Subcutaneous adipose tissue (tissue), 4 donors: ENCODE results near the gene TEKT1. TPM values are rescaled to one million over a fixed set of nuclear protein-coding genes. Genes with fewer than 3 reads are reported as not detected.

Experiments
- total RNA-seq, 4 donors: library from RNA; depleted of rRNA; stranded (reverse); fragments of >200 nt; gene quantifications; one replicate each; pipeline ENCODE4 v1.1.0, GENCODE V29; 2016
- TF ChIP-seq, protein P1 (sequence below): fragments of 450-650 bp; IDR thresholded peaks from one replicate; pipeline ENCODE4 v1.5.1; 2016; ENCODE audit warnings: low read depth, mild to moderate bottlenecking, control low read depth, antibody characterized with exemption, moderate library complexity

TEKT1 gene
- total RNA-seq = not detected

DNA sequence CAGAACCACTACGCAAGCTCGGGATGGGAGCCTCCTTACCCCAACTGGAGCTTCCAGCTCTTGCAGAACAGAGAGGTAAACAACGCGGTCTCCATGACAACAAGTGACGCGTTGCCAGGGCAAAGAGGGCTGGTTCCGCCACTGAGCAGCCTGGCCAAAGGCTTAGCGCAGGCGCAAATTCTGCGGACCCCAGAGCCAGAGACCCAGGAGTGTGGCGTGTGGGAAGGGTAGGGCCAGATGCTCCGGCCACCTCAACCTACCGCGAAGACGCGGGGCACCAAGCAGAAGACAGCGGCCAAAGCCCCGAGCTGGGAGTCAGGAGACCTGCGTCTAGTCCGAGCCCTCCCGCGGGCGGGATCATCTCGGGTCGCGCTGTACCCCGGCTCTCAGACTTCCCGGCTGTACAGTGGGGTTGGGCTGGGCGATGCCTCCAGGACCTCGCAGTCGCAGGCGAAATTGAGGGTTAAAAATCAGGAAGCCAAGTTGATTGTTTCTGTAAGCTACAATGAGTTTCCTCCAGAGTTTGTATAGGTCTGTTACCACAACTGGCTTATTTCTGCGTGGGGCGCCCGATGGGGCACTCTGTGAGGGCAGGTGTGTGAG lies at the start of gene TEKT1:
Gene TEKT1 (minus strand): TSS at position 69 of the 603 bp plus-strand sequence. CDS start 1,353 bp downstream, outside the sequence.
- TF ChIP-seq, protein P1, sequence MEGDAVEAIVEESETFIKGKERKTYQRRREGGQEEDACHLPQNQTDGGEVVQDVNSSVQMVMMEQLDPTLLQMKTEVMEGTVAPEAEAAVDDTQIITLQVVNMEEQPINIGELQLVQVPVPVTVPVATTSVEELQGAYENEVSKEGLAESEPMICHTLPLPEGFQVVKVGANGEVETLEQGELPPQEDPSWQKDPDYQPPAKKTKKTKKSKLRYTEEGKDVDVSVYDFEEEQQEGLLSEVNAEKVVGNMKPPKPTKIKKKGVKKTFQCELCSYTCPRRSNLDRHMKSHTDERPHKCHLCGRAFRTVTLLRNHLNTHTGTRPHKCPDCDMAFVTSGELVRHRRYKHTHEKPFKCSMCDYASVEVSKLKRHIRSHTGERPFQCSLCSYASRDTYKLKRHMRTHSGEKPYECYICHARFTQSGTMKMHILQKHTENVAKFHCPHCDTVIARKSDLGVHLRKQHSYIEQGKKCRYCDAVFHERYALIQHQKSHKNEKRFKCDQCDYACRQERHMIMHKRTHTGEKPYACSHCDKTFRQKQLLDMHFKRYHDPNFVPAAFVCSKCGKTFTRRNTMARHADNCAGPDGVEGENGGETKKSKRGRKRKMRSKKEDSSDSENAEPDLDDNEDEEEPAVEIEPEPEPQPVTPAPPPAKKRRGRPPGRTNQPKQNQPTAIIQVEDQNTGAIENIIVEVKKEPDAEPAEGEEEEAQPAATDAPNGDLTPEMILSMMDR = no peak

DNA sequence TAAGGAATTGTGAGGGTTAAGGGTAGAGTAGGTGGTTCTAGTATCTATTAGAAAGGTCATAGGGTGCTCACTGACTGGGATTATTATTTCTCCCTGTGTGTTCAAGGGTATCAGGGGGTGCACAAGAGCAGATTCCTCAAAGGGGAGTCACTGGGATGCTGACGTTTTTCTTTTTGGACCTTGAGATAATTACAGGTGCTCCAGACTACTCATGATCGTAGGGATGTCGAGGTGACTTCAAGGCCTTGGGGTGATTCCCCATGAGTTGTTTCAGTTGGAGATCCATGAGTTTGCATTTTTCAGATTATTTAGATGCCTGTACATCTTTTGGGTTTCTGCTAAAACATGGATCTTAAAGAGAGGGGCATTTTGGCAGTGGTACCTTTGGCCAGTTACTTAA lies 41.4 kb upstream of the TEKT1 start:
- TF ChIP-seq, protein P1 = no peak

DNA sequence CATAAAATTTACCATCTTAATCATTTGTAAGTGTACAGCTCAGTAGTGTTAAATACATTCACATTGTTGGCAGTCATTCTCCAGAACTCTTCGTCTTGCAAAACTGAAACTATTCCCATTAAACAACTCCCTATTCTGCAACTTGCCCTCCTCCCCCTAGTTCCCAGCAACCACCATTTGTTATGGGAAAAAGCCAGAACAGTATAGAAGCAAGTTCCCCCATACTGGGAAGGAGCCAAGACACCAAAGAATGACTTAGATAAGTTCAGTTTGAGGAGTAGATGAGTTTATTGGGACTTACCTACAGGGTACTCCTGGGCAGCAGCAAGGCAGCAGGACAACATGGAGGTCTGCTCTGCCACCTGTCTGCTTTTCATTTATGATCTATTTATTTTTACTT lies 39.3 kb upstream of the TEKT1 start:
- TF ChIP-seq, protein P1 = no peak

DNA sequence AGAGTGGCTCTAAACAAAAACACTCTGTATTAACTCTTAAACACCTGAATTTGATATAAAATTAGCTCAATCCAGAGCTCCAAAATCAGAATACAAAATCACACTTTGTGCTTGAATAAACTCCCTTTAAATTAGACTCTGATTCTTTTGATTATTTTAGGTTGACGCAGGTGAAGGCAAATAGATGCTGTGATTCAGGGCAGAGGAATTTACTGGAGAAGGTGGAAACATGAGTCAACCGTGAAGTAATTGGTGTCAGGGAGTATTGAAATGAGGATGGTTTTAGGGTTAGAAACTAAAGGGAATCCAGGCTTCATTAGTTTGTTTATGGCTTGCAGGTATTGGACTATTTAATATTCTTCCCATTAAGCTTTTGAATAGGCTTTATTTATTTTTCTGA lies 37.1 kb upstream of the TEKT1 start:
- TF ChIP-seq, protein P1 = no peak

DNA sequence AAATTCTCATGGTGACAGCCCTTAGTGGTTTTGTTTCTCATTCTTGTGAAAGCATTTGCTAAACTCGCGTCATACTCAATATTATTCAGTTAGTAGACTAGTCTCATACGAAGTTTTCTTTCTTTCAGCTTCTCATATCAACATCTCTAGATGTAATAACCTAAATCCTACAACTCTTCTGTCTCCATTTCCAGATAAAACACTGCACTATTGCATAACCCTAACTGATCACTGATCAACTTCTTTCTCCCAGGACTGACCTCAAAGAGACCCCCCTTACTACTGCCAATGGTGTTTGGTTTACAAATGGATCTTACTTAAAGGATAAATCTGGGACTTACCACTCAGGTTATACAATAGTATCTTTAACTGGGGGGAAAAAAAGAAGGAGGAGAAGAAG lies 36.3 kb upstream of the TEKT1 start:
- TF ChIP-seq, protein P1 = no peak

DNA sequence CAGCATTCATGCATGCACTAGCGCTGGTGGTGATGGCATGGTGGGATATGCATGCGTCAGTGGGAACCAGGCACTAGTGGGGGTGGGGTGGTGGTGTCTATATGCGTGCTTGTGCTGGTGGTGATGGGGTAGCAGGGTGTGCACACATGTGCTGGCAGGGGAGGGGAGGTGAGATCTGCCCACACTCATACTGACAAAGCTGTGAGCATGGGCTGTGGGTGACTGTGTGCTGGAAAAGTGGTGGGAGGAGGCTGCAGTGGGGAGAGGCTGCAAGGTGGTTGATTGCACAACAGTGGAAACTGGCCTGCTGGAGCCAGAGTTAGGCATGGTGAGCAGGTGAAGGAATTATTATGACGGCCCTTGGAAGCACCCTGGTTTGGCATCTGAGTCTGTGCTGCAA lies 31.3 kb upstream of the TEKT1 start:
- TF ChIP-seq, protein P1 = no peak

DNA sequence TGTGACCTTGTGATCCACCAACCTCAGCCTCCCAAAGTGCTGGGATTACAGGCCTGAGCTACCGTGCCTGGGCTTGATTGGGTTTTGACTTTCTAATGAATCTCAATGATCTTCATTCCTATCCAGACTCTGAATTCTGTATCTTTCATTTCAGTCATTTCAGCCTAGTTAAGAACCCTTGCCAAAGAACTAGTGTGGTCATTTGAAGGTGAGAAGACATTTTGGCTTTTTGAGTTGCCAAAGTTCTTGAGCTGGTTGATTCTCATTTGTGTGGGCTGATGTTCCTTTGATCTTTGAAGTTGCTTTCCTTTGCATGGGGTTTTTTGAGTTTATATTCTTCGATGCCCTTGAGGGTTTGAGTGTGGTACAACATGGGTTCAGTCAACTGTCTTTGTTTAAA lies 30.6 kb upstream of the TEKT1 start:
- TF ChIP-seq, protein P1 = no peak
